Activated T-helper 9 cell treated with anti-CD3 and anti-CD28 coated beads, Interleukin-2, amount 50 U/mL, for 16 hours (primary cell): ENCODE data around the gene MAP3K5.
A peak's percentile ranks its signal among the peaks of the same experiment; 100 is the strongest.

ENCODE experiments used
- DNase-seq: peaks from one replicate; pipeline ENCODE4 v3.0.0-alpha.2; 2020; ENCODE audit warnings: low read depth

MAP3K5 gene

DNA sequence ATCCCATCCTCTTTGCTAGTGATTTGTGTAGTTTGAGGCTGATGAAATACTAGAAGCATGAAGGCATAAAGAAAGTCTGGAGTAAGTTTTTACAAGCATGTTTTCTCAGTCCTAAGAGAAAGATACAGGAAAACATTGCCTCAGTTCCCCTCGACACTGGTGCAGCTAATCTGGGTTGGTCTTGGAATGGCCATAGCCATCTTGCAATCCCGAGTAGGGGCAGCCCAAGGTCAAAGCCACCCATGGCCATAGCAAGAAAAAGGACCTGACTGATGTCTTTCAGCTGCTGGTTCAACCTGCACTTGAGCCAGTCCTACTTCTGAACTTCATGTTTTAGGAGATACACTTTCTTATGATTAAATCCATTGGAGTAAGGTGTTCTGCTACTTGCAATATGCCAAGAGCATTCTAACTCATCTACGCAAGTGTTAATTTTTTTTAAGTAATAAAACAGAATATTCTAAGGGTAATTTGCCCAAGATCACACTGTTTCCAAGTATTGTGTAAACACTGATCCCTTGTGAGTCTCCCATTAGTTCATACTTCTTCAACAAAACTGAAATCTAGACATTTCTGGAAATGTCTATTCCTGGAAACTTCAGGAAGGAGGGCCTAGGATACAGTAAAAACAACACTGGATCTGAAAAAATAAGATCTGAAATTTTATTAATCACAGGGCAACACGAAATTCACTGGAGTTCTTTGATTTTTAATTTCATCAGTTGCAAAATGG lies 108.9 kb downstream of the MAP3K5 start:
- DNase-seq, result no peak

- no peak for DNase-seq
Measured at GRCh38 chr6:136682292-136682691, 110.0 kb downstream of the MAP3K5 start.

DNA sequence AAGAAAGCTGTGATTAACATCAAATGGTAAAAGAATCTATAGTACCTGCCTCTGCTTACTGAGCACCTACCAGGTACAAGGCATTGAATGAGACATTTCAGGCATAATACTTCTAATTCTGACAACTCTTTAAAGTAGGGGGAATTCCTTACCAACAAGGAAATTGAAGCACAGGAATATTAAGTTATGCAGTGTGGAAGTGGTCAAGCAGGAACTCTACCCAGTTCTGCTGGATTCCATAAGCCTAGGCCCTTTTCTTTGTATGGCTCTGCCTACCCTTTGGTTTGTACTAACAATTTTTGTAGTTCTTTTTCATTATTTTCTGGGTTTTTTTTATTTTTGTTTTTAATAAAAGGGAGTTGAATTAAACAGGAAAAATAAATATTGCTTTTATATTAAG lies 114.5 kb downstream of the MAP3K5 start:
- DNase-seq, result no peak

DNA sequence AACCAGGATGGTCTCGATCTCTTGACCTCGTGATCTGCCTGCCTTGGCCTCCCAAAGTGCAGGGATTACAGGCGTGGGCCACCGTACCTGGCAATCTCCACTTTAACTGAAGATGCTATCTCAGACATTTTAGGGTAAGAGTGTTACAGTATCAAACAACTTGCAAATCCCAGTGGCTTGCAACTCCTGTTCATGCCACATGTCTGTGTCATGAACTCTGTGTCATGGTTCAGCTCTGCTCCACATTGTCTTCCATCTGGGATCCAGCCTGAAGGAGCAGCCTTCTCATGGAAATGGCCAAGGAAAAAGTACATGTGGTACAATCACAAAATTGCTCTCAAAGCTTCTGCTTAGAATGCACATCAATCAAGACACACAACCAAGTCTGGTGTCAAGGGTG lies 114.9 kb downstream of the MAP3K5 start:
- DNase-seq, result no peak

DNA sequence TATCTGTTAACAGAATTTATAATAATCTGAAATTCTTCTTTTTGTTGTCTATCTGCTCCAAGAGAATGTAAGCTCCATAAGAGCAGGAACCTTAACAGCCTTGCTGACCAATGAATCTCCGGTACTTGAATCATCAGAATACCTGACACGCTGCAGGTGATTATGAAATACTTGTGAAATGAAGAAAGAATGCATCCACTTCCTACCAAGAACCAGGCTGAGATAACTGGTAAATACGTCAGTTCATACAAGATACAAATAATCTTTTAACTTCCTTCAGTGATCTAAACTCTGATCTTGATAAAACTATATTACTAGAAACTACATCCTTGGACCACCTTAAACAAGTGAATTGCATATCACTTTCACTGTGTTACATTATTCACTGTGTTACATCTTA lies 116.2 kb downstream of the MAP3K5 start:
- no peak for DNase-seq

GRCh38 chr6:136673571-136673970 lies 118.7 kb downstream of the MAP3K5 start:
- no peak for DNase-seq

GRCh38 chr6:136672144-136672543 lies 120.1 kb downstream of the MAP3K5 start:
- no peak for DNase-seq

DNA sequence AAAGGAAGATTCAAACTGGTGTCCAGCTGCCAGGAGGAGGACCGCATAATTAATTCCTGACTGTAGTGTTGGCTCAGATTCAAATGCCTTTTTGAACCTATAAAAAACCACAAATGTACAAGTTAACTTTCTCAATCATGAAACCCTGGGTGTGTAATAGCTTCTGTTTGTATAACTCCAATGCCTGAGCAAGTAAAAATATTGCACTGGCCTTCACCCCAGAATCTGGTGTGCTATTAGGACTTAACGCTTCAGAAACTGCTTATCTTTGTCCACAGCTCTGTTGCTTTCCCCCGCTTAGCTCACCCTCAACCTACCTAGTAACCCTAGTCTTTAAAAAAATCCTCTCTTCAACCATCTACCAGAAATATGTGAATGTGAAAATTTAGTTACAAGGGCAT lies 123.0 kb downstream of the MAP3K5 start:
- no peak for DNase-seq

GRCh38 chr6:136668571-136668970 lies 123.7 kb downstream of the MAP3K5 start:
- no peak for DNase-seq

GRCh38 chr6:136666041-136666440 lies 126.2 kb downstream of the MAP3K5 start:
- DNase-seq, result no peak

DNA sequence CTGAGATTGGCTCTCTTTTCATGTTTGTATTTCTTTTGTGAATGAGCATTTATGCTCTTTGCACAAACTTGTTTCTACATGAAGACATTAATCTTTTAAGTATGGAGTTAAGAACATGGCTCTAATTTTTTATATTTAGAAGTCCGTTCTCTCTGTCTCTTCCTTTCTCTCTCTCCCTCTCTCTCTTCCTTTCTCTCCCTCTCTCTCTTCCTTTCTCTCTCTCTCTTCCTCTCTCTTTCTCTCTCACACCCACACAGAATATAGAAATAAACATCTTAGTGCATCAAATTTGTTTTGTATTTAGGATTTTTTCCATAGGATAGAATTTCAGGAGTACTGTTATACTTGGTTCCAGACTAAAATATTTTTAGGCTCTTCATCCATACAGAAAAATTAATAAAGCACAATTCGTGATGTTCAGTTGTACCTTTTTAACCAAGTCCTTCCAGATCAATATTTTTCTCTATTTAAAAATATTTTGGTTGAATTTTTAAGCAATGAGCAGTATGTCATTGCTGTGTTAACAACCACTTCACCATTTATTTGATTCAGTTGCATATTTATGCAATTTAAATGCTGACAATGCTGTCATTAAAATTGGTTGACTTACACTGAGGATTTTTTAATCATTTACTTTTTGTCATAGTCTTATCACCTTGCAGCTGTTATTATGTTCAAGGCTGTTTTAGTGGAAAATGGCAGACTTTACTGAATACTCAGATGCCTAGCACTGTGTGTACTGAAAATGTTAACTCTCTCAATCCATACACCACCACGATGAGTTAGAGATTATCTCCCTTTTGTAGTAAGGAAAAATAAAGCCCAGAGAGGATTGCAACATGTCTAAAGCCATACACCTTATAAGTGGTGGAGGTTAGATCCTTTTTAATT lies 129.7 kb downstream of the MAP3K5 start:
- no peak for DNase-seq

DNA sequence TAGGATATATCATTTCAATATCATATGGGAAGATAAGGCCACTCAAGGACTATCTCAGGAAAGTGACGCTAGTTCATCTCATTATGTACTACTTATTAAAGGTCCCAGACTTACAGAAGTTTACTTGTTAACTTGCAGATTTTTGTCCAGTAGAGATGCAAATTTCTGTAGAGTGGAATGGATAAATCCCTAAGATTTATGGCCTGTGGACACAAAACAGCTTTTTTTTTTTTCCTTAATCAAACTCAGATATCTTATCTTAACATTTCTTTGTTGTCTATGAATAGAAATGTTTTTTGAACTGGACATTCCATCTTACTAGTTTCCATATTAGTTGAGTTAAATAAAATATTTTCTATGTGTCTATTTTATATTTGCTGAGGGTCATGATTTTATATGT lies 131.6 kb downstream of the MAP3K5 start:
- no peak for DNase-seq

- no peak for DNase-seq
Measured at GRCh38 chr6:136659991-136660499, 132.2 kb downstream of the MAP3K5 start.

DNA sequence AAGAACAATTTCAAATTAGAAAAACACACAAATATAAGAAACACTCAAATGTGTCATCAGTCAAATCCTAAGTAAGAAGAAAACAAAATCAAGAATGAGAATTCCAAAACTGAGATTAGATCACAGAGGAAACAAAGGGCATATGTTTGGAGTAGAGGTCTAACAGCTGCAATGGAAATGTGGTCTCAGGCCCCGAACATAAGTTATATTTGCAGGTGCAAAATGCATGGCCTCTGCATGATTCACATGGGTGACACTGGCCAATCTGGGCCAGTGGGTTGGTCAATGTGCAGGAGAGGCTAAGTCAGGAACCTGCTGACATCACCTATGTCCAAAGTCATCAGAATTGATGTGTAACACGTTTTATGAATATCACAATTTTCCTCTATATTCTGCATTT lies 133.6 kb downstream of the MAP3K5 start:
- DNase-seq, result no peak

- no peak for DNase-seq
Measured at GRCh38 chr6:136657666-136658065, 134.6 kb downstream of the MAP3K5 start.

DNA sequence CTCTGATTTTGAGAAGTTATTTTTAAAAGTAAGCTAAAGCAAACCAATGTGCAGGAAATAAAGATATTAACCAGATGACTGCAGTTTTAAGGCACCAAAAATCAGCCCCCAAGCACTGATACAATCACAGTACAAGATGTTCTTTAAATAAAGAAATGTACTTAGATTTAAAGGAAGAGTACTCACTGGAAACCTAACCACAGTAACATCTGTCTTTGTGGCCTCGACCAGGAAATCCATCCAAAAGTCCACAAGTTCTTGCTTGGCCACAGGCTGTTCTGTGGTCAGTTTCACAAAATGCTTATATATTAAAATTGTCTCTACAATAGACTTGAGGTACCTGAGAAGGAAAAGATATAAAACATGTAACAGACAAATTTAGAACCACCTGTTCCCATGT lies 136.2 kb downstream of the MAP3K5 start:
- DNase-seq, result no peak

DNA sequence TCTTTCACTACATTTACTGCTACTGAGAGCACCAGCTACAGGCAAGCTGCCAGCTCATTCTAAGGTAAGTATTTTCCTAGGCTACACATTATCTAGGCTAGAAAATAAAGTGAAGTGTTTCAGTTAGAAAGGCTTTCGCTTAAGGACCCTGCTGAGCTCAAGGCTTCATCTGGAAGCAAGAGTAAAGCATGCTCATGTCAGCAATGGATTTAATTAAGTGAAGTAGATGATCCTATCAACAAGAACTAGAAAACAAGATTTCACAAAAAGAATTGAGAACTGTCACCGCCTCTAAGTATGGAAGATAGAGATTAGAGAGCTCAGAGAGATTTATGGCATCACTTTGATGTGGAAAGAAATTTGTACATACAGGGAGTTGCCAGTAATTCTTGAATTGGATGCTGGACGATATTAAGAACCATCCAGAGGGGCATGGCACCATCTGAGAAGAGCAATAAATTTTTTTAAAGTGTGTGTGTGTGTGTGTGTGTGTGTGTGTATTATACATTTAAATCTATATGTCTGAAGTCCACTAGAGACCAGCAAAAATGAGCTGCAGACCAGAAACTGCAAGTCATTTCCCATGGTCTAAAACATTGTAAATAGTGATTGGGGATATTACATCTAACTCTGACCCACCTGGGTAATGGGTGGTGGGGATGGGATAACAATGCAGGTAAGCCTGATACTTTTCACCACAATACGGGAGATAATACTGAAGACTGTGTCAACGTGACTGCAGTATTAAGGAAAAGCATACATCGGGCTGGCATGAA lies 136.8 kb downstream of the MAP3K5 start:
- DNase-seq, result no peak

DNA sequence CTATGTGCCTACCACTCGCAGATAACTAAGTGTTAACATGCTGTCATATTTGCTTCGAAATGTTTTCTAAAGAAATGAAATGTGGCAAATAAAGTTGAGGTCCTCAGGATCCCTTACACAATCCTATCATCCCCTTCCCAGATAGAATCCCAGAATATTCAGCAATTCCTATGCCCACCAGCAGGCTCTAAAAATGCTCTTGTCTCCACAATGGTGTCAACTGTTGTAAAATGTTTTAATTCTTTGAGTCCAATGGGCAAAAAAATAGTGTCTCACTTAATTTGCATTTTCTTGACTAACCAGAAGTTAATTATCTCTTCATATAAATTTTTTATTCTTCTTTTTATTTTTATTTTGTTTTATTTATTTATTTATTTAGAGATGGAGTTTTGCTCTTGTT lies 138.2 kb downstream of the MAP3K5 start:
- DNase-seq, result no peak

DNA sequence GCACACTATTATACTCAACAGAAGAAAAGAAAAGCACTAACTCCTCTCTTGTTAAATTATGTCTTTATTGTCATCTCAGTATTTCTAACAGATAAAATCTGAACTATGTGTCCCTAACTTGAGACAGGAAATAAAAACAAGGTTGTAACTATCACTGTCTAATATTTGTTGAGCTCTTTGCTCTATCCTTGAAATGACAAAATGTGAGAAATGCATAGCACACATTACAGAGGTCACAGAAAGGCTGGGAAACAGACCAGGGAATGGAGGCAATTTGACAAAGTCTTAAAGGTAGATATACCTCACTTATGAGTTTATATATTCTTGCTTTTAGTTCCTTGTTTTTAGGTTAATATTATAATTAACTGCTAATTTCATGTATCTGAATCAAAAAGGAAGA lies 139.6 kb downstream of the MAP3K5 start:
- DNase-seq, result no peak

- no peak for DNase-seq
Measured at GRCh38 chr6:136651982-136652381, 140.3 kb downstream of the MAP3K5 start.

- DNase-seq, result peak; percentile 27
Measured at GRCh38 chr6:136647363-136647852, 144.9 kb downstream of the MAP3K5 start.

- no peak for DNase-seq
Measured at GRCh38 chr6:136646377-136646776, 145.9 kb downstream of the MAP3K5 start.
